ENCODE measurements around the gene C9orf153.

DNA sequence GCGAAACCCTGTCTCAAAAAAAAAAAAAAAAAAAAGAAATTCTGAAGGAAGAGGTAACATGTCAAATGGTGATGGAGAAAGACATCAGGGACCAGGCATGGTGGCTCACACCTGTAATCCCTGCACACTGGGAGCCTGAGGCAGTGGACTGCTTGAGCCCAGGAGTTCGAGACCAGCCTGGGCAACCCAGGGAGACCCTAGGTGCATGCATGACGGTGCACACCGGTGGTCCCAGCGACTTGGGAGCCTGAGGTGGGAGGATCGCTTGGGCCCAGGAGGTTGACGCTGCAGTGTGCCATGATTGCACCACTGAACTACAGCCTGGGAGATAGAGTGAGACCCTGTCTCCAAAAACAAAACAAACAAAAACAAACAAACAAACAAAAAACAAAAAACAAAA, 21.1 kb upstream of the C9orf153 start:
- no peak for TF ChIP-seq JUND (IDR thresholded peaks at IDR 0.05)
- no peak for TF ChIP-seq EZH2 (IDR thresholded peaks at IDR 0.05)
- TF ChIP-seq, protein P1, sequence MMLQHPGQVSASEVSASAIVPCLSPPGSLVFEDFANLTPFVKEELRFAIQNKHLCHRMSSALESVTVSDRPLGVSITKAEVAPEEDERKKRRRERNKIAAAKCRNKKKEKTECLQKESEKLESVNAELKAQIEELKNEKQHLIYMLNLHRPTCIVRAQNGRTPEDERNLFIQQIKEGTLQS (IDR thresholded peaks at IDR 0.05), result no peak
- TF ChIP-seq, protein P2, sequence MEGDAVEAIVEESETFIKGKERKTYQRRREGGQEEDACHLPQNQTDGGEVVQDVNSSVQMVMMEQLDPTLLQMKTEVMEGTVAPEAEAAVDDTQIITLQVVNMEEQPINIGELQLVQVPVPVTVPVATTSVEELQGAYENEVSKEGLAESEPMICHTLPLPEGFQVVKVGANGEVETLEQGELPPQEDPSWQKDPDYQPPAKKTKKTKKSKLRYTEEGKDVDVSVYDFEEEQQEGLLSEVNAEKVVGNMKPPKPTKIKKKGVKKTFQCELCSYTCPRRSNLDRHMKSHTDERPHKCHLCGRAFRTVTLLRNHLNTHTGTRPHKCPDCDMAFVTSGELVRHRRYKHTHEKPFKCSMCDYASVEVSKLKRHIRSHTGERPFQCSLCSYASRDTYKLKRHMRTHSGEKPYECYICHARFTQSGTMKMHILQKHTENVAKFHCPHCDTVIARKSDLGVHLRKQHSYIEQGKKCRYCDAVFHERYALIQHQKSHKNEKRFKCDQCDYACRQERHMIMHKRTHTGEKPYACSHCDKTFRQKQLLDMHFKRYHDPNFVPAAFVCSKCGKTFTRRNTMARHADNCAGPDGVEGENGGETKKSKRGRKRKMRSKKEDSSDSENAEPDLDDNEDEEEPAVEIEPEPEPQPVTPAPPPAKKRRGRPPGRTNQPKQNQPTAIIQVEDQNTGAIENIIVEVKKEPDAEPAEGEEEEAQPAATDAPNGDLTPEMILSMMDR (IDR thresholded peaks at IDR 0.05 in 2 of 3, conservative IDR thresholded peaks at IDR 0.05 in 1 of 3; ENCODE audit: borderline replicate concordance in 1 of 3, insufficient read depth in 1 of 3, low read depth in 2 of 3, low read length in 2 of 3), result no peak
- no peak for TF ChIP-seq POLR2A (IDR thresholded peaks at IDR 0.05; ENCODE audit: borderline replicate concordance, extremely low read depth, insufficient read depth, insufficient read length)
- TF ChIP-seq SIN3A (IDR thresholded peaks at IDR 0.05; ENCODE audit: low read depth), result no peak
- TF ChIP-seq, protein P3, sequence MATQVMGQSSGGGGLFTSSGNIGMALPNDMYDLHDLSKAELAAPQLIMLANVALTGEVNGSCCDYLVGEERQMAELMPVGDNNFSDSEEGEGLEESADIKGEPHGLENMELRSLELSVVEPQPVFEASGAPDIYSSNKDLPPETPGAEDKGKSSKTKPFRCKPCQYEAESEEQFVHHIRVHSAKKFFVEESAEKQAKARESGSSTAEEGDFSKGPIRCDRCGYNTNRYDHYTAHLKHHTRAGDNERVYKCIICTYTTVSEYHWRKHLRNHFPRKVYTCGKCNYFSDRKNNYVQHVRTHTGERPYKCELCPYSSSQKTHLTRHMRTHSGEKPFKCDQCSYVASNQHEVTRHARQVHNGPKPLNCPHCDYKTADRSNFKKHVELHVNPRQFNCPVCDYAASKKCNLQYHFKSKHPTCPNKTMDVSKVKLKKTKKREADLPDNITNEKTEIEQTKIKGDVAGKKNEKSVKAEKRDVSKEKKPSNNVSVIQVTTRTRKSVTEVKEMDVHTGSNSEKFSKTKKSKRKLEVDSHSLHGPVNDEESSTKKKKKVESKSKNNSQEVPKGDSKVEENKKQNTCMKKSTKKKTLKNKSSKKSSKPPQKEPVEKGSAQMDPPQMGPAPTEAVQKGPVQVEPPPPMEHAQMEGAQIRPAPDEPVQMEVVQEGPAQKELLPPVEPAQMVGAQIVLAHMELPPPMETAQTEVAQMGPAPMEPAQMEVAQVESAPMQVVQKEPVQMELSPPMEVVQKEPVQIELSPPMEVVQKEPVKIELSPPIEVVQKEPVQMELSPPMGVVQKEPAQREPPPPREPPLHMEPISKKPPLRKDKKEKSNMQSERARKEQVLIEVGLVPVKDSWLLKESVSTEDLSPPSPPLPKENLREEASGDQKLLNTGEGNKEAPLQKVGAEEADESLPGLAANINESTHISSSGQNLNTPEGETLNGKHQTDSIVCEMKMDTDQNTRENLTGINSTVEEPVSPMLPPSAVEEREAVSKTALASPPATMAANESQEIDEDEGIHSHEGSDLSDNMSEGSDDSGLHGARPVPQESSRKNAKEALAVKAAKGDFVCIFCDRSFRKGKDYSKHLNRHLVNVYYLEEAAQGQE (IDR thresholded peaks at IDR 0.05; ENCODE audit: low read depth), result no peak
- TF ChIP-seq YY1 (IDR thresholded peaks at IDR 0.05; ENCODE audit: extremely low read depth, insufficient replicate concordance, low read depth, low read length), result no peak

Measured in HCT116 (cell line).